Renal cortex interstitium (tissue), 11 donors: Measurements from ENCODE around the gene IGF2BP3. TPM values are rescaled to one million over a fixed set of nuclear protein-coding genes. Genes with fewer than 3 reads are reported as not detected.

ENCODE experiments used
- DNase-seq, 11 donors: peaks; one replicate each; pipeline ENCODE4 v3.0.0-alpha.2; 2013; ENCODE audit warnings: low read depth in 9 of 11, low spot score in 4 of 11; ENCODE audit errors: extremely low read depth in 1 of 11
- polyA plus RNA-seq, 3 donors: library from polyadenylated mRNA; unstranded; fragments of 120-200 nt; gene quantifications; one replicate each; pipeline ENCODE4 v1.2.1, GENCODE V29; 2013; ENCODE audit not compliant: insufficient read length in 3 of 3

The IGF2BP3 gene
- polyA plus RNA-seq, 3 donors: 62.2 to 79.2 (median 66.8) TPM

DNA sequence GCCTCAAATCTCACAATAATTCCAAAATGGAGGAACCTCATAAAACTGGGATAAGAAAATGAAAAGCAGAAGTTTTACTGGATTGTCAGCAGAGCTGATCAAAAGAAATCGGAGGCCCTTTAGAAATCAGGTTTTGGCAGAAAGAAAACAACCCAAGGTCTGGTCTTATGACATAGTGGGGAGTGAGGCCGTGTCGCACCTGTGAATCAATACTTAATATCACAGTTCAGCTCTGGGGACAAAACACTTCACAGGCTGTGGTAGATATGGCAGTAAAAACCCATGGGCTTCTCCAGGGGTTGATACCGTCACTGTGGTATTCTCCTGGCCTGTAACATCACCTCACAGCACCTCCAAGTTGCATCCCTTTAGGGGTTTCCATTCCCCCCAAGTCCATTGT, 177.7 kb downstream of the IGF2BP3 start:
- DNase-seq: no peak

DNA sequence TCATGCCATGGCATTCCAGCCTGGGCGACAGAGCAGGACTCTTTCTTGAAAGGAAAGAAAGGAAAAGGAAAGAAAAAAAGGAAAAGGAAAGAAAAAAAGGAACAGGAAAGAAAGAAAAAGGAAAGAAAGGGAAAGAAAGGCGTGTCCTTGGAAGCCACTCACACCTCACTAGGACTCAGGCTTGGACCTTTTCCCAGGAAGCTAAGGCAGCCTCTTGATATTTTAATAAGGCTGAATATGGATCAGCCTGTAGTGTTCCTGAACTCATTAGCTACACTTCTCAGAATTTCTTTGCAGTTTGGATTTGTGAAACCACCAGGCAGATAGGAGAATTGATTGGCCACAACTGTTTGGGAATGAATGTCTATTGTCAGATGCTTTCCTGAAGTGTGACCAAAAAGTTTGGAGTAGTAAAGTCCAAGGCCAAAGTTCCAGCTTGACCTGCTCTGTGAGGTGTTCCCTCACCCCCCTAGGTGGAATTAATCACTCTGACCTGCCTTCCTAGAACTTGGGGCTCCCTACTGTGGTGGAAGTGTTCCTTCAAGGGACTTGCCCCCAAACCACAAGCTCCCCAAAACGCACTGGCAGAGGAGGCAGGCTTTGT, 178.2 kb downstream of the IGF2BP3 start:
- no peak for DNase-seq

DNA sequence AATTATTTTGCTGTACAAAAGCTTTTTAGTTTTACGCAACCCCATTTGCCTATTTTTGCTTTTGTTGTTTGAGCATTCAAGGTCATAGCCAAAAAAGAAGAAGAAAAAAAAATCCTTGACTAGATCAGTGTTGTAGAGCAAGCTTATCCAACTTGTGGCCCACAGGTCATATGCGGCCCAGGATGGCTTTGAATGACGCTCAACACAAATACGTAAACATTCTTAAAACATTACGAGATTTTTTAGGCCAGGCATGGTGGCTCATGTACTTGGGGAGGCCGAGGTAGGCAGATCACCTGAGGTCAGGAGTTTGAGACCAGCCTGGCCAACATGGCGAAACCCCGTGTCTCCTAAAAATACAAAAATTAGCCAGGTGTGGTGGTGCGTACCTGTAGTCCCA, 179.3 kb downstream of the IGF2BP3 start:
- DNase-seq: no peak

DNA sequence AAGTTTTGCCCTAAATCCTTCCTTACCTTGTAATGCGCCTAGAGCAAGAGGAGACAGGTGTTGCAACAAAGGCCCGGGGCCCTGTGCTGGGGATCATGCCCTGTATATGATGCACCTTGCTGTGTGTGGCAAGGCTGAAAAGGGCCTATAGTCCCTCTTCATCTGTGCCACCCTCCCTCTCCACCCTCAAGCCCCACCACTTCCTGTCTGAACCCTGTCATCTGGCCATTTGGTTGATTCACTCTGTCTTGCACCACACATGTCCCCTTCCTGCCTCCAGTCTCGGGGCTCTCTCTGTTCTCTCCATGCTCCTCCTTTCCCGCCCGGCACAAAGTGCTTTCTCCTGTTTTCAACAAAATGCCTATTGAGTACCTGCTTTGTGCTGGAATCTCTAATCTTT, 182.7 kb downstream of the IGF2BP3 start:
- DNase-seq: no peak

DNA sequence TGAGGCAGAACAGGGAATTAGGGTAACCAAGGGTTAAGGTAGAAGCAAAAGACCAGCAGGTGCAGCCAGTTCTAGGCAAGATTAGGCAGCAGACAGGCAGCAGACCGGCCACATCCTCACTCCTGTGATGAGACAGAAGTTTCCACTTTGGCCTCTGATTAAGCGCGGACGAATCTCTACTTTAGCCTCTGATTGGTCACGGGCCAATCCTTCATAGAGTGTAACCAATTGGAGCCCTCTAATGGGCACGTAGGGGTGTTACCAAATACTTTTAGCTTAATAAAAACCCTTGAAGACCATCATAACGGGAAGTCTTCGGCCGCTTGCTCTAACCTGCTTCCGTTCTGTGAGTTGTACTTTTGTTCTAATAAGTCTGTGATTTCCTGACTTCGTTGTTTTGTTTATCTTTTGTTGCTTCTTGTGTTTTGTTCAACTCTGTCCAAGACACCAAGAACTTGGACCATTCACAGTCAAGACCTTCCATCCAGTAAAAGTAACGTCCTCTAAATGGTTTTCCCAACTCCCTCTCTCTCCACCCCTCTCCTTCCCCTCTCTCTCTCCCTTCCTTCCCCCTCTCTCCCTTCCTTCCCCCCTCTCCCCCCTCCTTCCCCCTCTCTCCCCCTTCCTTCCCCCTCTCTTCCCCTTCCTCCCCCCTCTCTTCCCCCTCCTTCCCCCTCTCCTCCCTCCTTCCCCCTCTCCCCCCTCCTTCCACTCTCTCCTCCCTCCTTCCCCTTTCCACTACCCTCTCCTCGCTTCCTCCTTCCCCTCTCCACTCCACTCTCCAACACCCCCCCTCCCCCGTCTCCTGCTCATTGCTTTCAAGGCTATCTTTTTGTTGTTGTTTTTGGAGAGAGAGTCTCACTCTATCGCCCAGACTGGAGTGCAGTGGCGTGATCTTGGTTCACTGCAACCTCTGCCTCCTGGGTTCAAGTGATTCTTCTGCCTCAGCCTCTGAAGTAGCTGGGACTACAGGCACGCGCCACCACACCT, 184.3 kb downstream of the IGF2BP3 start:
- DNase-seq: no peak

DNA sequence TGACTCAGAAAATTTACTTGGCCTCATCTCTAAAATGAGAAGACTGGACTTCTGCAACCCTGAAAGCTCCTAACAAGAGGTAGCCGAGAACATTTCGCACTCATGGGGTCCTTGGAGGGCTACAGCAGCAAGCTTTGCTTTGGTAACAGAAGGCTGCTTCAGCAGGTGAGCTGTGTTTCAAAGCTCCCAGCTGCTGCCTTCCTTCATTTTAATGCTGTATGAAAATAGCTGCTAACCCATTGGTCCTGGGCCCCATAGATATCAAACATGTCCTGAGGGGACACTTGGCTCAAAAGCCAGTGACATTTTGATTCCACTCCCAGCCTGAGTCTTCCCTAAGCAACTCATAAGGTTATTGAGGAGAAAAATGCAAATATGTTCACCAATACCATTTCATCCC, 185.4 kb downstream of the IGF2BP3 start:
- DNase-seq: no peak

DNA sequence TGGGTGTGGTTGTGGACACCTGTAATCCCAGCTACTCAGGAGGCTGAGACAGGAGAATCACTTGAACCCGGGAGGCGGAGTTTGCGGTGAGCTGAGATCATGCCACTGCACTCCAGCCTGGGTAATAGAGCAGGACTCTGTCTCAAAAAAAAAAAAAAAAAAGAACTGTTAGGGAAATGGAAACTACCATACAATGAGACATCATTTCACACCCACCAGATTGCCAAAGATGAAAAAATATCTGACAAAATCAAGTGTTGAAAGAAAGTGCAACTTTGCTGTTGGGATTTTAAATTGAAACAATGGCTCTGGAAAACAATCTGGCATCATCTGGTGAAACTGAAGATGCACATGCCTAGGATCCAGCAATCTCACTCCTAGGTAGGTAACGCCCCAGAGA, 187.2 kb downstream of the IGF2BP3 start:
- DNase-seq: no peak

DNA sequence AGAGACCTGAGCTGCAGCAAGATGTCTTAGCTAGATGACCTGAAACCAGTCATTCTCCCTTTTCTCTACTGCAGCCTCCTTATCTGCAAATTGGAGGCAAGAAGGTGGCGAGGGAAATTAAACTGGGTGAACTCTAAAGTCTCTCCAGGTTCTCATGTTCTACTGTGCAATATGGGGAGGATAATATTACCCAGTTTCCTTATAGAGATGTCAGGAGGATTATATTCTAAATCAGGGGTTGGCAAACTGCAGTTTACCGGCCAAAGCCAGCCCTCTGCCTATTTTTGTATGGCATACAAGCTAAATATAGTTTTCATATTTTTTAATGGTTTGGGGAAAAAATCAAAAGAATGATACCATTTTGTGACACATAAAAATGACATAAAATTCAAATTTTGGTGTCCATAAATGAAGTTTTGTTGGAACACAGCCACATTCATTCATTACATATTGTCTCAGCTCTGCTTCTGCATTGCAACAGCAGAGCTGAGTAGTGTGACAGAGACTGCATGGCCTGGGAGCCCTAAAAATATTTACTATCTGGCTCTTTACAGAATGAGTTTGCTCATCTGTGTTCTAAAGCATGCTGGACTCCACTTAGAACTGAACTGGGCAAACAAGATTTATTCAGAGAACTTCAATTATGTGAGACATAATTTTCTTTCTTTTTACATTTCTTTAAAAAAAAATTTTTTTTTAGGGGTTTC, 190.3 kb downstream of the IGF2BP3 start:
- no peak for DNase-seq

DNA sequence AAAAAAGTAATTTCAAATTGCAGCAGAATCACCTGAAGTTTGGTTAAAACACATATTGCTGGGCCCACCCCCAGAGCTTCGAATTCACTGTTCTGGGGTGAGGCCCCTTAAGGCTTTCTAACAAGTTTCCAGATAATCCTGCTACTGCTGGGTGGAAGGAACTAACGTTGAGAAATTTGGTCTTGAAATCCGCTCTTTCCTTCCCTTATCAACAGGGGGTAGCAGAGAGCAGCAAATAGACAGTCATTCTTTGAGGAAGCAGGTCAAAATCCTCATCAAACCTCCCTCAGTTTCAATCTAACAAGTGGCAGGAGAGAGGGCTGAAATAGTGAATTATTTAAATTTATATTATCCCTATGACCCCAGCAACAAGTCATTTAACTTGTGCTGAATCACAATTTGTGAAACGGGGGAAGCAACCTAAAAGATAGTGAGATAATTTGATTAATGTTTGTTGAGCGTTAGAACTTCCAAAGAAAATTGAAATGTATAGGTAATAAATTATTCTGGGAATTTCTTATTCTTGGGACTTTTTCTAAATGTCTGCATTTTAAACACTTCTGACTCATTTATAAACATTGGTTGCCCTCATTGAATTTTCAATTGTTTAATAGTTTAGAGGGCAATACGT, 192.8 kb downstream of the IGF2BP3 start:
- DNase-seq: peak in 7 of 11 donors; percentile 45 to 71 (median 50)

DNA sequence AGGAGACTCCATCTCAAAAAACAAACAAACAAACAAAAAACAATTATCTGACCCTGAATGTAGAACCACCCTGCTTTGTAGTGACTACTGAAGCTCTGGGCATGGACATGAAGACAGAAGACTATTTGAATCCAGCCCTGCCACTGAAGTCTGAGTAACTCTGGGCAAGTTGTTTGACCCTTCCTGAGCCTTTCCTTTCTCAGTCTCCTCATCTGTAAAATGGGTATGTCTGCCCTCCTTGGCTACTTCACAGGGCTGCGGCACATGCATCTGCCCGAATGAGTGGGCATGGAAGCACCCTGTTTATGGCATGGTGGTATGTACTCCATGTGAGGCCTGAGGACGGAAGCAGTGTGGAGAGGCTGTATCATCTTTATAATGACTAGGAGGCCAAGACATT, 193.3 kb downstream of the IGF2BP3 start:
- DNase-seq: no peak

DNA sequence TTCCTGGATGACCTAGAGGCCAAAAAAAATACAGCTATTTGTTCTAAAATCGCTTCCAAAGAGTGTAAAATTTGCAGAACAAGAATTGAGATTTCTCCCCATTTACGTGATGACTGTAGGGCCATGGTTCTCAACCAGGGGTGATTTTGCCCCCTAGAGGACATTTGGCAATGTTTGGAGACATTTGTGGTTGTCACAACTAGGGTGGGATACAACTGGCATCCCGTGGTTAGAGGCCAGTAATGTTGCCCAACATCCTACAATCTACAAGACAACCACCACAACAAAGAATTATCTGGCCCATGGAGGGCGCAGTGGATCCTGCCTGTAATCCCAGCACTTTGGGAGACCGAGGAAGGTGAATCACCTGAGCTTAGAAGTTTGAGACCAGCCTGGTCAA, 193.9 kb downstream of the IGF2BP3 start:
- DNase-seq: no peak

DNA sequence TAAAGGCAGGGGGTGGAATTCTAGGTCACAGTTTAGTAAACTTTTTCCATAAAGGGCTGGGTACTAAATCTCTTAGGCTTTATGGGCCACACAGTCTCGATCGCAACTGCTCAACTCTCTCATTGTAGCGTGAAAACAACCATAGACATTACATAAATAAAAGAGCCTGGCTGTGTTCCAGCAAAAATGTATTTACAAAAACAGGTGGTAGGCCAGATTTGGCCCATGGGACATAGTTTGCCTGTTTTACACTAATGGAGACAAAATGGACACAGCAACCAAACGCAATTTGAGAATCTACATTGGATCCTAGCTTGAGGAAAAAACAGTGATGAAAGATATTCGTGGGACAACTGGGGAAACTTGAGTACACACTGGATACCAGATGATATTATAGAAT, 194.4 kb downstream of the IGF2BP3 start:
- no peak for DNase-seq

DNA sequence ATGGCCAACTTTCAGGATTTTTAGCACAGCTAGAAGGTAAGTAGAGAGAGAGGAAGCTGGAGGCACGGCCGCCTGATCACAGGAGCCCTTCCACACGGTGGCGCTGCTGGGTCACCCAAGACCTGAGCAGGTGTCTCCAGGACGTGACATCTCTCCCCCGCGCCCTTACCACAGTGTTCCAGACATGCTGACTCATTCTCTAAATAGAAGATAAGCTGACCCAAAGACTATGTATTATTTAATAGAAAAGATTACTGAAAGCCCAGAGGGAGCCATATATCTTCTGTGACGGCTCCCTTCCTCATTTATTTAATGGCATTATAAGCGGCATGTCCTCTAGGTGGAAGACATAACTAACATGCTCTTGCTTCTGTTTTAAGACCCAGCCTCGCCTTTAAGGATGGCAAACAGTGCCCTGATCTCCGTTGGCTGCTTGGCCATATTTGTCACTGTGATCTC, 197.1 kb downstream of the IGF2BP3 start:
- peak; percentile 26 to 73 (median 55) for DNase-seq

DNA sequence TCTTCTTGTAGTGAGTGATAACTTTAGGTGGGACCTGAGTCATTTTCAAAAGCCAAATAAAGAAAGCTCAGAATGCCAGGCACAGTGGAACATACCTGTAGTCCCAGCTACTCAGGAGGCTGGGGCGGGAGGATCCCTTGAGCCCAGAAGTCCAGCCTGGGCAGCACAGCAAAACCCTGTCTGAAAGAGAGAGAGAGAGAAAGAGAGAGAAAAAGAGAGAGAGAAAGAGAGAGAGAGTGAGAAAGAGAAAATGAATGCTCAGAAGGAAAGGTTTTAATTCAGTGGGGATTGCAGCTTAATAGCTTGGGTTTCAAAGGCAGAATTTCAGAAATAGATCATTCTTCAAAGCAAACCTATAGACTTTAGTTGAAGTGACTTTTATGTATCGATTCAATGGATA, 198.0 kb downstream of the IGF2BP3 start:
- no peak for DNase-seq

DNA sequence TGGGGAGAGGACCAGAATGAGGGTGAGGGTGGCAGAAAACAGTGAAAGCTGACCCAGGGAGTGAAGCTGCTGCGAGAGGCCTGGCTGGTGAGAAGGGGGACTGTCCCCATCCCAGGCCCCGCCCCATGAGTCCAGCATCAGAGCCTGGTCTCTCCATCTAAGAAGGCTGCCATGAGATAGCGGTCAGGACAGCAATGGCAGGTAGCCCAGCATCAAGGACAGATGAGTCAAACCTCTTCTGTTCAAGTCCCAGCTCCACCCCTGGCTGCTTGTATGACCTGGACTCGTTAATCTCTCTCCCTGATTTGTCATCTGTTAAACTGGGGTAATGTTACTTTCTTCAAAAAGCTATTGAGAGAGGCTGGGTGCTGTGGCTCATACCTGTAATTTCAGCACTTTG, 201.5 kb downstream of the IGF2BP3 start:
- no peak for DNase-seq

DNA sequence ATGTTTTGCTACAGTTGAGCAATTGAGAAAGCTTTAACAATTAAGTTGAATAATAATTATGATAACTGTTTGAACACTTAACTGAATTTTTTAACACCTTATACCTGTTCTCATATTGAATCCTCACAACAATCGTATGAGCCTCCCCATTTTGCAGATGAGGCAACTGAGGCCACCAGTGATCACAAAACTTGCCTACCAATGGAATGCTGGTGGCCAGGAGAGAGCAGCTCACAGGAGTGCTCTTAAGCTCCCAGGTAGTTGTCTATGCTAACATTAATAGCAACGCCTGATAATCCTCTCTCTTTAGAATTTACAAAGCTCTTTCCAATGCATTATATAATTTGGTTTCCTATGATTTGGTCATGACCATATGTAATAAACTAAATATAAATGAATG, 202.1 kb downstream of the IGF2BP3 start:
- DNase-seq: no peak

DNA sequence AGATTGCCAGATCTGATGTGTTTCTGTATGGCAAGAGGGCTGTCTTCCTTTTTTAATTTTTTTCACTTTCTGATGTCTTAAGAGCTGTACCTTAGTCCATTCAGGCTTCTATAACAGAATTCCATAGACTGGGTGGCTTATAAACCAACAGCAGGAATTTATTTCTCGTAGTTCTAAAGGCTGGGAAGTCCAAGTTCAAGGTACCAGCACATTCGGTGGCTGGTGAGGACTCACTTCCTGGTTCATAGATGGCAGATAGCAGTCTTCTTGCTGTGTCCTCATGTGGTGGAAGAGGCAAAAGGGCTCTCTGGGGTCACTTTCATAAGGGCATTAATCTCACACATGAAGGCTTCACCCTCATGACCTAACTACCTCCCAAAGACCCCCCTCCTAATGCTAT, 202.9 kb downstream of the IGF2BP3 start:
- DNase-seq: no peak

DNA sequence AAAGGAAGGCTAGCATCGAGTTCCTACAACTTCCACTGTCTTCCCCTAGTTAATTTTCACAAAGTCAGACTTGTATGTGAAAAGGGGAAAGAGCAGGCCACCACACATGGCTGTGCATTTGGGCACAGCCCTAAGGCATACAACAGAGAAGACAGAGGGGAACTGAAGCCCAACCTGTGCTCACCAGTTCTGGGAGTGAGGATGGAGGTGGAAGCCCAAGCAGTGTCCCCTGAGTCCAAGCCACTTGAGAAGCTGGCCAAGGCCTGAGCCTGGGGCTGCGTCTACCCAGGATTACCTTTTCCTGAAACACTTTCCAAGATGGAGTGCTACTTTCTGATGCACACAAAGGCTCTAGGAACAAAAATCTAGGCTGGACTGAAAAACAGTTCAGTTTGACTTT, 203.4 kb downstream of the IGF2BP3 start:
- no peak for DNase-seq

DNA sequence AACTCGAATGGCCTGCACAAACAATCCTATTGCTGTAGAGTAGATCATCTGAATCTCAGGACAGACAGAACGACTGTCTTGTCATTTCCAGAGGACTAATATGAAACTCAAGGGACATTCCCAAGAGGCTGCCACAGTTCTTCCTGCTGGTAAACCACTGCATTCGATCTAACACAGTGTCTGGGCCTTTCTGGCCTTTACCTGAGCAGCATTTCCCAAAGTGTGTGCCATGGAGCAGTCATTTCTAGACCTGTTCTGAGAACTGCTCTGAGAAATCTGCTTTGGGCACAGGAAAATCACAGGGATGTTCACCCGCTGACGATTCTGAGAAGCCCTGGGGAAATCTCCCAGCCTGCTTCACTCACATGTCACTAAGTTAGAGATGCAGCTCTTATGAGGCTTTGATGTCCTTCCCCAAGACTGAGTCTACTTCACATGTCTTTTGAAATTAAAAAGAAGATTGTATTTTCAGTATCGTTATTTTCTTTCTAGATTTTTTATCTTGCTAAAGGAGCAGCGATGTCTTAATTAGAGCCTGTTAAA, 205.3 kb downstream of the IGF2BP3 start:
- no peak for DNase-seq
